ENCODE data around the gene RAB4B.

- TF ChIP-seq CTCF (IDR thresholded peaks at IDR 0.05) (no peak), POLR2A (IDR thresholded peaks at IDR 0.05) (no peak), POLR2AphosphoS5 (IDR thresholded peaks at IDR 0.05) (no peak)
Measured at GRCh38 chr19:40783711-40784110, 5.7 kb downstream of the RAB4B start.
